GM19438 (cell line): ENCODE data around the gene AP3D1.
A peak's percentile ranks its signal among the peaks of the same experiment; 100 is the strongest.

ENCODE experiments used
- ATAC-seq: cut with Tn5 transposase; IDR thresholded peaks from one replicate; pipeline ENCODE4 v1.9.1; 2021; ENCODE audit warnings: low read depth; ENCODE audit not compliant: unreplicated experiment

AP3D1 gene

DNA sequence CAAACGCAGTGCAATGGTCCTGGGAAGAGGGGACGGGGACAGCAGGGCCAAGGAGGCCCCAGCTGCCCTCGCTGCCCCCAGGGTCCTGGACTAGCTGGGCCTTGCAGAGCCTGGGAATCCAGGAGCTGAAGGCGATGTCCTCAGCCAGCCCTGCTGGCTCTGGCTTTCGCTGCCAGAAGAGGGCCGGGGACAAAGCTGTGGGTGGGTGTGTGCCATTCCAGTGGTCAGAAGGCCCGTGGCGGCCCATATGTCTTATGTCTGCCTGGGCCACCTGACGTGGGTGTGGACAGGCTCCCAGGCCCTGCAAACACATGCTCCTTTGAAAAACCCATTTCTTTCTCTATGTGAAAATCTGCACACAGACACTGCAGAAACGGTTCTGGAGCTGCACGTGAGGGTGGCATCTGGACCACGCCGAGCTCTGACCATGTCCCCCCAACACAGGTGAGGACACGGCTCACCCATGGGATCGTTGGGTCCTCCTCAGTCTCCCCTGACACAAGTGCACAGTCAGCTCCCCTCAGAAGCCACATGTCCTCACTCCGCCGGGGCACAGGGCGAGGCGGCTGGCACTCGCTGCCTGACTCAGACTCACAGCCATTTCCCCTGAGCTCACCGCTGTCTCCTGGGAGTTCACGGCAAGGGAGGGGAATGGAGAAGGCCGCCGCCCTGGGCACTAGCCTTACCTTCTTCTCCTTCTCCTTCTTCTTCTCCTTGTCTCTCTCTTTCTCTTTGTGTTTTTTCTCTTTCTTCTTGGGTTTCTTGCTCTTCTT is 37.7 kb downstream of the AP3D1 start:
- ATAC-seq = no peak

DNA sequence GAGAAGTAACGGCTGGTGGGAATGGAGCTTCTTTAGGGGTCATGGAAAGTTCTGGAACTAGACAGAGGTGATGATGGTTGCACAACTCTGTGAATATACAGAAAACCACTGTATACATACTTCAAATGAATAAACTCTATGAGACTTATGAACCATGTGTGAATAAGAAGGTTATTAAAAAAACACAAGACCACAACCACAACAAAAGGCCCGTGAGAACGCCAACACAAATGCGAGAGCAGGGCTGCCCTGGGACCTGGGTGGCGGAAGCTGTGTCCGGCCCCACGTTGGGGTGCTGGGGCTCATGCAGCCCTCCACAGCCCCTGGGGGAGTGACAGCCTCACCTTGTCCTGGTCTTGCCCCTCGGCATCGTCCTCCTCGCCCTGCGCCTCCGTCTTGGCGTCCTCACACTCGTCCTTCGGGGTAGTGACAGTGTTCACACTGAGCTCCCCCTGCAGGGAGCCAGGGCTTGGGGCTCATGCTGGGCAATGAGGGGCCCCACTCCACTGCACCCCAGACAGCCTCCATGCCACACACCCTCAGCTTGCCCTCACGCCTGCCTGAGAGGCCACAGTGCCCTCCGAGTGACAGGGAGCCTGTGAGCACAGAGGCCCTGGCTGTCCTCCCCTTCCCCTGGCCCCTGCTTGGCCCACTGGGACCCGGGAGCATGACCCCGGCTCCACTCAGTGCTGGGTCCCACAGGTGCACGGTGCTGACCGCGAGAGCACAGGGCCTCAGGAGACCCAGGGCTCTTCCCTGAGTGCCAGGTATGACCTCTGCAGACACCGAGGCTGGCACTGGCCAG is 38.6 kb downstream of the AP3D1 start:
- no peak for ATAC-seq

DNA sequence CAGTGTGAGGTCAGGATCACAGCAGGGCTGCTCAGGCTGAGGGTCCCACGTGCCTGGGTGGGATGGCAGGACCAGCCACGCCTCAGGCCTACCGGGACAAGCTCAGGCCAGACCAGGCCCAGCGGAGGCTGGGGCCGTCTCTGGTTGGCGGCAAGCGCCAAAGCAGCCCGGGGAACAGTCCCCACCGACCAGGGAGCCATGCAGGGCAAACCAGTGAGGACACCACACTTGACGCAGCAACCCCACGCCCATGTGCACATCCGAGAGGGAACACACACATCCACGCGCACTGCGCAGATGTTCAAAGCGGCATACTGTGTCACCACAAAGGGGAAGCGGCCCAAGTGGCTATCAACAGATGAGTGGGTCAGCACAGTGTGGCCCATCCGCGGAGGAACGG is 39.5 kb downstream of the AP3D1 start:
- no peak for ATAC-seq

DNA sequence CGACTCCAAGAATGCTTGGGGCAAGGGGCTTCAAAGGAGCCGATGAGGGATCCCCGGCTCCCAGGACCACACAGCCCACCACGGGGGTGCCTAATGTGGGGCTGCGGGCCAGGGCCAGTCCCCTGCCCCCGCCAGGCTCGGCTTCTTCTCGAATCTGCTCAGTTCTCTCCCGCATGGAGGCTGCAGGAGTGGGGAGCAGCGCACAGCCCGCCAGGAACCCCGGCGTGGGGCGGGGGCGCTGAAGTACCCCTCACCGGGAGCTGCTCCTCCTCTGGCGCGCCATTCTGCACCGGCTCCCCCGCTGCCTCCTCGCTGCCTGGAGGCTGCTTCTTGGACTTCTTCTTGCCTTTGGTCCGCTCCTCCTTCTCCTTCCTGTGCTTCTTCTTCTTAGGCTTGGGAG is 39.9 kb downstream of the AP3D1 start:
- no peak for ATAC-seq

DNA sequence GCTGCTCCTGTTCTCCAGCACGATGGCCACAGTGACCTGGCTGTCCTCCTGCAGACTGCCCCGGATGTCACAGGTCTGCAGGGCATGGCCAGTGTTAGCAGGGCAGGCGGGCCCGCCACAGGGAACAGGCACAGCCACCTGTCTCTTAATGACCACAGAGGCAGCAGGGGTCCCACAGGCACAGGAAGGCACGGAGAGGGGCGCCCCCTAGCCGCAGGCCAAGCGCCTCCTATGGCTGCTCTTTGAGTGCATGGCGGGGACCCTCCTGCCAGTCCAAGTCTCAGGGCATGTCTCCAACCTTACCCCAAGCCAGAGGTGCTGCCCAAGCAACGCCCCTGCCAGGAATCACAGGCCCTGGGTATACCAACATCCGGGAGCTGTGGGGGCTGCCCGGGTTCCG is 40.5 kb downstream of the AP3D1 start:
- ATAC-seq = no peak

DNA sequence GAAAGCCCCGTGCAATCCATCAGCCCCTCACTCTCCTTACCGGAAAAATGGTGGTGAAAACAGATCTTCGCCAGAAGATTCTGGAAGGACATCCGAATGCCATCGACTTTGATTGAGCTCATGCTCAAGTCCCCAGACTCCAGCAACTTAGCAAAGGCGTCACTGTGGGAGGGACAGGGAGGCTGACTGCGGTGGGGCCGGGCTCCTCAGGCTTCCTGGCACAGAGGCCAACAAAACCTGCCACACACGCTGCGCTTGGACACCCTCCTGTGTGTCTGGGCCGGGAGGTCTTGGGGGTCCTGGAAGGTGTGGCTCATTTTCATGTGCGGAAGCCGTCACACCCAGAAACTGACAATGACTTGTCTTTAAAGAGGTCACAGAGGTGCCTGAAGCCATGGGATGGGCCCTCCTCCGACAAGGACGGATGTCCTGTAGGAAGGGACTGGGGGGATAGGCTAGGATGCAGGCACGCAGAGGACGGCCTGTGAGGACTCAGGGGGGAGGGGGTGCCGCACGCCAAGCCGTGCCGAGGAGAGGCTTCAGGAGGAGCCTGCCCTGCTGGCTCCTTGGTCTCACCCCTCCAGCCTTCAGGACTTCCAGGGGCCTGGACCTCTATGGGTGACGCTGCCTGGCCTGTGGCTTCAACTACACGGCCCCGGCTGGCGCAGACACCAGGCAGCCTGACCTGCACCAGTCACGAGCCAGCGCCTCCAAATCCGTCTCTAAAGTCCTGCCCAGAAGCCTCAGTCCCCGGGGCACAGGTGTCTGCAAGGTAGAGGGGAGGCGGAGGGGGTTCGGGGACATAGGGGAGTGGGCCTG is 42.1 kb downstream of the AP3D1 start:
- ATAC-seq = no peak

DNA sequence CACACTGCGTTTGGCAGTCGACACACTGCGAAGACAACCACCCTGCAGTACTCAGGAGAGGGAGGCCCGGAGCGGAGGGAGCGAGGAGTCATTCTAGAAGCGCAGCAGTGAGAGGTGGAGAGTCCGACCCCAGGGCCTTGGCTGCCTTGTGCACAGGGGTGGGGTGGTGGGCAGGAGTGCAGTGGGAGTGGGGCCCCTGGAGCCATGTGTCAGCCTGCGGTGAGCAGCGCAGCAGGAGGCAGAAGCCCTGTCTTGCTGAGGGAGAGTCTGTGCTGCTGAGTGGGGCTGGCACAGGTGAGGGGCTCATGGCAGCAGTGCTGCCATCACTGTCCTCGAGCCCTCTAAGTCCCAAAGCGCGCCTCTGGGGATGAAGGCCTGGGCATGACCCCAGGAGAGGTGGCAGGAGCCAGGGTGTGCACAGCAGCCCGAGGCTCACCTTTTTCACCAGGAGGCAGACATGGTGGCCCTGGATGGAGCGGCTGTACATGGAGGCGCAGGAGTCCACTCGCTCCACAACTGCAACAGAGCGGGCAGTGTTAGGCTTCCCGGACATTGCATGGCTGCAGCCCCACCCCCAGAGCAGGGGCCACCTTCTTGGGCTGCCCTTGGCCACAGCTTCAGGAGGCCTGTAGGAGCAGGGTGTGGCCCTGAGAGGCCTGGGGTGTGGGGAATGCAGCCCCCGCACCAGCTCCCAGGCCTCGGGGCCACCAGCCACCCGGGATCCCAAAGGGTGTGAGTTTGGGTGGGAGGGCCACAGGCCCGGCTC is 42.9 kb downstream of the AP3D1 start:
- no peak for ATAC-seq

DNA sequence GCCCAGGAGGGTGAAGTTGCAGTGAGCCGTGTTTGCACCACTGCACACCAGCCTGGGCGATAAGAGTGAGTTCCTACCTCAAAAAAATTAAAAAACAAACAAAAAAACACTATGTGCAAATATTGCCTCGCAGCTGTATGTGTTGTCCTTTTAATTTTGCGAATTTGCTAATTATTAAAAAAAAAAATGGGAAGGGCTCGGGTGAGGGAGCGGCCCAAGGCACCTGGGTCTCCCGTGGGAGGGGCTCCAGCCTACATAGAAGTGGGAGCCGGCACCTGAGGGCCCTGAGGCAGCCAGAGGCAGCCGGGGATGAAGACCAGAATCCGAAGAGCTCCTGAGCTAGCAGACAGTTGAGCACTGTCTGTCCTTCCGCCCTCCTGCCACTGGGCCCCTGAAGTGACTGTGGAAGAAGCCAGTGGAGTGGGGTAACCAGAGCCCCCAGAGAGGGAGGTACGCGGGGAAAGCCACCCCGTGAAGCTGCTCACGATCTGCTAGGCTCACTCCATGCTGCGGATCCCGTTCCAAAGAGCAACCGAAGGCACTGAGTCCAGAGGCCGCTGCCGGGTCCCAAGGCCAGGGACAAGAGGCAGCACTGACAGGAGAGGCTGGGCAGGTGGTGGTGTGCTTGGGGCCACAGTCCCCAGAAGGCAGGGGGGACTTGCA is 48.2 kb downstream of the AP3D1 start:
- no peak for ATAC-seq

DNA sequence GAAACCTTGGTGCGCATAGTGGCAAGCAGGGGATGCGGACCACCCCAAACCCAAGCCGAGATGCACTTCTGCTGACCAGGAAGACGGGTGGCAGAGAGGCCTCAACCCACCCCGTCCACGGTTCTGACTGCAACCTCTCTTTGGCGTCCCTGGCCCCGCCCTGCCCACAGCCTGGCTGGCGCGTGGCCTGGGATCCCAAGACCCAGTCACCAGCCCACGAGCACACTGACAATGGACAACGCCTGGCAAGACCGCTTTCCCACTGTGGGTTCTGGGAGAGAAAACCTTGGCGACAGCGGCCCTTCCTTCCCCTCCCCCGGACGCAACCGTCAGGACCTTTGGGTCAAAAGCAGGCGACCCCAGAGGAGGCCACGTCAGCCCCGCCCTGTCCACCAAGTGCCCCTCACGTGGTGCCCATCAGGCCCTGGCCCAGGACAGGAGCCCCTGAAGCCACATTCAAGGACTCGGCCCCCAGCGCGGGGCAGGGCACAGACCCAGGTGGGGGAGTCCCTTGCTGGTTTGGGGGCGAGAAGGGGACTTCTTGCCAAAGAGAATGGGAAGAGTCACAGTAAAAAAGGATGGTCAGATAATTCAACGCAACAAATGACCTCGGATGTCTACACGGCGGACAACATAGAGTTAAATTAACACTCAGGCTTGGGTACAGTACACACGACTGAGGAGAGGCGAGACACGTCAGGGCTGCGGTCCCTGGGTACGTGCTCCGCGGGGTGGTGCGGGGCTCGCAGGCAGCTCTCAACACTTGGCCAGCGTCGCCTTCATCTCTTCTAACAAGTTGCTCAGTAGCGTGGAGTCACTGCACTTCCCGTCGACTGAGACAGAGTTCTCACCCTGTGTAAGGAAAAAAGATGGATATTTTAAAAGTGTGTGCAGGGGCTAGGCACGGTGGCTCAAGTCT is 49.7 kb downstream of the AP3D1 start:
- ATAC-seq = no peak

DNA sequence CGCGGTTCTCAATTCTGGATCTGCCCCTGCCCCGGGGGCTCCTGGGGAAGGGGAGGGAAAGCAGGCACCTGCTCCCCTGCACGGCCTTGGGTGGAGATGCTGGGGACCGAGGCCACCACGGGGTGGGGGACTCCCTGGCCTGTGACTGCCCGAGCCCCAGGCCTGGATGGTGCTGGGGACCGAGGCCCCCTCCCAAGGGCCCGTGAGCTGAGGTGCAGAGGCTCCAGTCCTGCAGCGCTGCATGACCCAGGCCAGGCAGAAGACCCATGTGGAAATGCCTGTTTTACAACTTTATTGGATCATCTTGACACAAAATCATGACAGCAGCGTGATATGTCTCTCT is 50.7 kb downstream of the AP3D1 start:
- ATAC-seq = no peak

DNA sequence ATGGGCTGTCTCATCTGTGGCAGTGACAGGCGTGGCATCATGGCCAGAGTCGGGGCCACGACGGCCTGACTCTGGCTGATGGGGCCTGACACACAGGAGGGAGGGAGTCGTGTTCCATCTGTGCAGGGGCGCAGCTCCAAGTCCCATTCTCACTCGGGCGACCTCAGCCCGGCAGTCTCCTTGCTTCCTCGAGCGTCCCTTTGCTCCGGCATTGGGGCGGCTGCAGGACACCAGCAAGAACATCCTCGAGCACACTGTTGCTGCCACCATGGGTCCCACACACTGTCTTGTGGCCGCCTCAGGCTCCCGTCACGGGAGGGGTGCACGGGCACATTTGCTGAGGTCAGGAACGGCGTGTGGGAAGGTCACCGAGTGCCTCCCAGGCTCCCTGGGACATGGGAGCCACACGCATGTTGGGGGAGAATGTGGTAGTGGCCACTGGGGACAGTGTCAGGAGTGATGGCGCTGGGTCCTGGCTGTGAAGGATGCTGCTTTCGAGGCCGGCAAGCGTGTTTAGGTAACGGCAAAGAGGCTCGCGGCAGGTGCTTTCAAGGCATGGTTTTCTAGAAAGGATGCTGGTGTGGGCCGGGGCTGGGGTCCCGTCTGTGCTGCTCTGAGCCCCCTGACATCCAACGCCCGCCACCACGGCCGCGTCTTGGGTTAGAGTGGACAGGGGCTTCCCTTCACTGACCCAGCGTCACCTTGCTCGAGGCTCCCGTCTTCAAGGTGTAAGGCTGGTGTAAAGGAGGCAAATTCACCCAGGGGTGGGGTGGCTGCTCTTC is 51.2 kb downstream of the AP3D1 start:
- ATAC-seq = no peak

DNA sequence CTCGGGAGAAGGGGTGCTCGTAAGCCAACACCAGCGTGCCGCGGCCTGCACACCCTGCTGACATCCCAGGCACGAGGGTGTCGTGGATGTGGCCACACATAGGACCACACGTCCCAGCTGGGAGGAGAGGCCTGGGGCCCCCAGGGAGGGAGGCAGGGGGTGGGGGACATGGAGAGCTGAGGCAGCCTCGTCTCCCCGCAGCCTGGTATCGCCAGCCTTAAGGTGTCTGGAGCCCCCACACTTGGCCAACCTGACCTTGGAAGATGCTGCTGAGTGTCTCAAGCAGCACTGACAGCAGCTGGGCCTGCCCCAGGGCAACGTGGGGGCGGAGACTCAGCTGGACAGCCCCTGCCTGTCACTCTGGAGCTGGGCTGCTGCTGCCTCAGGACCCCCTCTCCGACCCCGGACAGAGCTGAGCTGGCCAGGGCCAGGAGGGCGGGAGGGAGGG is 52.3 kb downstream of the AP3D1 start:
- no peak for ATAC-seq

DNA sequence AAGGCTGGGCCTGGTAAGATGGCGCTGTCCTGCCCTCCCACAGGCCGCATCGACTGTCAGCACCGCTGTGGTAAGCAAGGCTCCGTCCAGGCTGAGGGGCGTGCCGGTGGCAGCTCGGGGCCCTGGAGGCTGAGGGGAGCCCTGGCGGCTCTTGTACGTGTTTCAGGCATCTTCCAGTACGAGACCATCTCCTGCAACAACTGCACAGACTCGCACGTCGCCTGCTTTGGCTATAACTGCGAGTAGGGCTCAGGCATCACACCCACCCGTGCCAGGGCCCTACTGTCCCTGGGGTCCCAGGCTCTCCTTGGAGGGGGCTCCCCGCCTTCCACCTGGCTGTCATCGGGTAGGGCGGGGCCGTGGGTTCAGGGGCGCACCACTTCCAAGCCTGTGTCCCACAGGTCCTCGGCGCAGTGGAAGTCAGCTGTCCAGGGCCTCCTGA is 53.5 kb downstream of the AP3D1 start:
- ATAC-seq = no peak

DNA sequence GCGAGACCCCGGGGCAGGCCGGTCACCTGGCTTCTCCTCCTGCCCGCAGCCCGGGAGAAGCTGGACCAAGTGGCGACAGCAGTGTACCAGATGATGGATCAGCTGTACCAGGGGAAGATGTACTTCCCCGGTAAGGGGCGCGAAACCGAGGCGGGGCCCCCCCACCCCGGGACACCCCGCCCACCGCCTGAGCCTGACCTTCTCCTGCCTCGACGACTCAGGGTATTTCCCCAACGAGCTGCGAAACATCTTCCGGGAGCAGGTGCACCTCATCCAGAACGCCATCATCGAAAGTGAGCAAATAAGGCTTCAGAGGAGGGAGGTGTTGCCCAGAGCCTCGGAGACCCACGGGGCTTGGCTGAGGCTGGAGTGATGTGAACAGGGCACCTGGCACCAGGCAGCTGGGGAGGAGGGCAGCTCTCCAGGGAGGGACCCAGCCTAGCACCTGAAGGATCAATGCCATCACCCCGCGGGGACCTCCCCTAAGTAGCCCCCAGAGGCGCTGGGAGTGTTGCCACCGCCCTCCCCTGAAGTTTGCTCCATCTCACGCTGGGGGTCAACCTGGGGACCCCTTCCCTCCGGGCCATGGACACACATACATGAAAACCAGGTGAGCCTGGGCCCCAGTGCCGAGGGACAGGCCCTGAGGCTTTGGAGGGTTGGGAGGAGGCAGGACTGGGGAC is 54.0 kb downstream of the AP3D1 start:
- no peak for ATAC-seq

DNA sequence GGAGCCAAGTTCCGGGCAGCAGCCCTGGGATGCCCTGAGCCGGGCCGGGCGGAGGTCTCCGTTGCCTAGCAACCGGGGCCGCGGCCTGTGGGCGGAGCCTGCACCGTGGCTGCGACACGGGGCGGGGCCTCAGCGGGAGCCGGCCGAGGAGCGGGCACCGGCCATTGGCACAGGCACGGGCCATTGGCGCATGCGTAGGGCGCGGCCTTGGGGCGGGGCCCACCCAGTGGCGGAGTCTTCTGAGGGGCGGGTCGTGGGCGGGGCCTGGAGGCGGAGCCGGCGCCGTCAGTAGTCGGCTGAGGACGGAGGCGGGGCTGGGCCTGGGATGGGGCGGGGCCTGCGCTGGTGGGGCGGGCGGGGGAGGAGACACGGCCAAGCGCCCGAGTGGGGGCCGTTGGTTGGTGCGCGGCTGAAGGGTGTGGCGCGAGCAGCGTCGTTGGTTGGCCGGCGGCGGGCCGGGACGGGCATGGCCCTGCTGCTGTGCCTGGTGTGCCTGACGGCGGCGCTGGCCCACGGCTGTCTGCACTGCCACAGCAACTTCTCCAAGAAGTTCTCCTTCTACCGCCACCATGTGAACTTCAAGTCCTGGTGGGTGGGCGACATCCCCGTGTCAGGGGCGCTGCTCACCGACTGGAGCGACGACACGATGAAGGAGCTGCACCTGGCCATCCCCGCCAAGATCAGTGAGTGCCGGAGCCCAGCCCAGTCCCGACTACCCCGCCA is 54.7 kb downstream of the AP3D1 start, which contains the start of gene IZUMO4:
IZUMO4 (plus strand) TSS at position 436 of the 723 bp plus-strand sequence; CDS start at position 467, 31 bp downstream.
- ATAC-seq = peak; percentile 54

DNA sequence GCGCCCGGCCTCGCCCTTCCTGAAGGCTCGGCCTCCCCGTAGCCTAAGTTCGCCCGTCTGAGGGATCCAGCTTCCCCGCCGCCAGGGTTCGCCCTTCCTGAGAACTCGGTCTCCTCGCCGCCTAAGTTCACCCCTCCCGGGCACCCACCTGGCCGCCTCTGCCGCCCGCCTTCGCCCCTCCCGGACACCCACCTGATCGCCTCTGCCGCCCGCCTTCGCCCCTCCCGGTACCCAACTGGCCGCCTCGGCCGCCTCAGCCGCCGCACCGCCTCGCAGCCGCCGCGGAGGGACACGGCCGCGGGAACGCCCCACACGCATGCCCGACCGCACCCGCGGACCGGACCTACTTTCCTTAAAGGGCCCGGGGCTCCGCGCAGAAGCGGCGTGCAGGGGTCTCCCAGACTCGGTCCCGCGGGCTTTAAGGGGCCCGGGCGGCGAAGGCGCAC is 55.3 kb downstream of the AP3D1 start, which contains the start of gene MOB3A:
MOB3A (minus strand) TSS at position 293 of the 446 bp plus-strand sequence. CDS start 17,766 bp downstream, outside the sequence.
- ATAC-seq = peak; percentile 13
